ENCODE measurements around the gene ERCC6.

The ERCC6 gene

GRCh38 chr10:49538381-49539319, at the start of gene ERCC6:
TSS of gene ERCC6 (minus strand) at chr10:49539121.
- Histone ChIP-seq H3K4me1 (ENCODE audit: control insufficient read depth, insufficient read depth, low read length) (peaks cover 3% of the 10 kb centered on the region), H3K36me3 (ENCODE audit: control insufficient read depth, insufficient read depth, low read length) (no peaks in the 10 kb centered on the region), H3K27me3 (ENCODE audit: control insufficient read depth, insufficient read depth, low read length) (peaks cover 20% of the 10 kb centered on the region), H3K9ac (ENCODE audit: low read depth, low read length) (peak within 1 kb of the TSS; percentile 73), H3K9me3 (ENCODE audit: control insufficient read depth, insufficient read depth, low read length) (no peaks in the 10 kb centered on the region), H3K4me3 (ENCODE audit: low read depth, low read length) (peak within 1 kb of the TSS; percentile 87)

GRCh38 chr10:49587981-49588380, 49.1 kb upstream of the ERCC6 start:
- Histone ChIP-seq H3K9me3 (ENCODE audit: control insufficient read depth, insufficient read depth, low read length) (no peaks in the 10 kb centered on the region), H3K4me3 (ENCODE audit: low read depth, low read length) (no peak overlapping the region), H3K9ac (ENCODE audit: low read depth, low read length) (no peak overlapping the region), H3K36me3 (ENCODE audit: control insufficient read depth, insufficient read depth, low read length) (no peaks in the 10 kb centered on the region), H3K27me3 (ENCODE audit: control insufficient read depth, insufficient read depth, low read length) (no peaks in the 10 kb centered on the region), H3K4me1 (ENCODE audit: control insufficient read depth, insufficient read depth, low read length) (no peaks in the 10 kb centered on the region)

- Histone ChIP-seq H3K27me3 (ENCODE audit: control insufficient read depth, insufficient read depth, low read length) (no peaks in the 10 kb centered on the region), H3K9me3 (ENCODE audit: control insufficient read depth, insufficient read depth, low read length) (no peaks in the 10 kb centered on the region), H3K36me3 (ENCODE audit: control insufficient read depth, insufficient read depth, low read length) (no peaks in the 10 kb centered on the region), H3K9ac (ENCODE audit: low read depth, low read length) (no peak overlapping the region), H3K4me1 (ENCODE audit: control insufficient read depth, insufficient read depth, low read length) (no peaks in the 10 kb centered on the region), H3K4me3 (ENCODE audit: low read depth, low read length) (no peak overlapping the region)
Measured at GRCh38 chr10:49585387-49585786, 46.5 kb upstream of the ERCC6 start.

GRCh38 chr10:49579621-49580020, 40.7 kb upstream of the ERCC6 start:
- Histone ChIP-seq H3K9me3 (ENCODE audit: control insufficient read depth, insufficient read depth, low read length) (no peaks in the 10 kb centered on the region), H3K4me3 (ENCODE audit: low read depth, low read length) (no peak overlapping the region), H3K4me1 (ENCODE audit: control insufficient read depth, insufficient read depth, low read length) (no peaks in the 10 kb centered on the region), H3K9ac (ENCODE audit: low read depth, low read length) (no peak overlapping the region), H3K36me3 (ENCODE audit: control insufficient read depth, insufficient read depth, low read length) (no peaks in the 10 kb centered on the region), H3K27me3 (ENCODE audit: control insufficient read depth, insufficient read depth, low read length) (no peaks in the 10 kb centered on the region)

- H3K9ac ChIP-seq (ENCODE audit: low read depth, low read length) = no peak overlapping the region
- no peaks in the 10 kb centered on the region for H3K9me3 ChIP-seq (ENCODE audit: control insufficient read depth, insufficient read depth, low read length)
- no peak overlapping the region for H3K4me3 ChIP-seq (ENCODE audit: low read depth, low read length)
- no peaks in the 10 kb centered on the region for H3K27me3 ChIP-seq (ENCODE audit: control insufficient read depth, insufficient read depth, low read length)
- no peaks in the 10 kb centered on the region for H3K4me1 ChIP-seq (ENCODE audit: control insufficient read depth, insufficient read depth, low read length)
- no peaks in the 10 kb centered on the region for H3K36me3 ChIP-seq (ENCODE audit: control insufficient read depth, insufficient read depth, low read length)
Measured at GRCh38 chr10:49578392-49578791, 39.5 kb upstream of the ERCC6 start.

GRCh38 chr10:49577182-49577925, 38.4 kb upstream of the ERCC6 start:
- no peaks in the 10 kb centered on the region for H3K9me3 ChIP-seq (ENCODE audit: control insufficient read depth, insufficient read depth, low read length)
- no peak overlapping the region for H3K9ac ChIP-seq (ENCODE audit: low read depth, low read length)

GRCh38 chr10:49575489-49576072, 36.7 kb upstream of the ERCC6 start:
- Histone ChIP-seq H3K4me1 (ENCODE audit: control insufficient read depth, insufficient read depth, low read length) (no peaks in the 10 kb centered on the region), H3K9ac (ENCODE audit: low read depth, low read length) (no peak overlapping the region), H3K27me3 (ENCODE audit: control insufficient read depth, insufficient read depth, low read length) (no peaks in the 10 kb centered on the region), H3K9me3 (ENCODE audit: control insufficient read depth, insufficient read depth, low read length) (no peaks in the 10 kb centered on the region), H3K36me3 (ENCODE audit: control insufficient read depth, insufficient read depth, low read length) (no peaks in the 10 kb centered on the region), H3K4me3 (ENCODE audit: low read depth, low read length) (no peak overlapping the region)

More at GRCh38 chr10:49577182-49577925, 38.4 kb upstream of the ERCC6 start:
- no peak overlapping the region for H3K4me3 ChIP-seq (ENCODE audit: low read depth, low read length)
- no peaks in the 10 kb centered on the region for H3K36me3 ChIP-seq (ENCODE audit: control insufficient read depth, insufficient read depth, low read length)
- no peaks in the 10 kb centered on the region for H3K4me1 ChIP-seq (ENCODE audit: control insufficient read depth, insufficient read depth, low read length)
- H3K27me3 ChIP-seq (ENCODE audit: control insufficient read depth, insufficient read depth, low read length) = no peaks in the 10 kb centered on the region

- H3K9ac ChIP-seq (ENCODE audit: low read depth, low read length) = no peak overlapping the region
- H3K36me3 ChIP-seq (ENCODE audit: control insufficient read depth, insufficient read depth, low read length) = no peaks in the 10 kb centered on the region
- H3K4me1 ChIP-seq (ENCODE audit: control insufficient read depth, insufficient read depth, low read length) = no peaks in the 10 kb centered on the region
- H3K9me3 ChIP-seq (ENCODE audit: control insufficient read depth, insufficient read depth, low read length) = no peaks in the 10 kb centered on the region
- H3K27me3 ChIP-seq (ENCODE audit: control insufficient read depth, insufficient read depth, low read length) = no peaks in the 10 kb centered on the region
- H3K4me3 ChIP-seq (ENCODE audit: low read depth, low read length) = no peak overlapping the region
Measured at GRCh38 chr10:49572594-49573114, 33.7 kb upstream of the ERCC6 start.

GRCh38 chr10:49571388-49571787, 32.5 kb upstream of the ERCC6 start:
- Histone ChIP-seq H3K9me3 (ENCODE audit: control insufficient read depth, insufficient read depth, low read length) (no peaks in the 10 kb centered on the region), H3K4me3 (ENCODE audit: low read depth, low read length) (no peak overlapping the region), H3K27me3 (ENCODE audit: control insufficient read depth, insufficient read depth, low read length) (no peaks in the 10 kb centered on the region), H3K9ac (ENCODE audit: low read depth, low read length) (no peak overlapping the region), H3K4me1 (ENCODE audit: control insufficient read depth, insufficient read depth, low read length) (no peaks in the 10 kb centered on the region), H3K36me3 (ENCODE audit: control insufficient read depth, insufficient read depth, low read length) (no peaks in the 10 kb centered on the region)

GRCh38 chr10:49569031-49569631, 30.2 kb upstream of the ERCC6 start:
- no peaks in the 10 kb centered on the region for H3K27me3 ChIP-seq (ENCODE audit: control insufficient read depth, insufficient read depth, low read length)
- H3K9ac ChIP-seq (ENCODE audit: low read depth, low read length) = no peak overlapping the region
- H3K4me3 ChIP-seq (ENCODE audit: low read depth, low read length) = no peak overlapping the region
- H3K9me3 ChIP-seq (ENCODE audit: control insufficient read depth, insufficient read depth, low read length) = no peaks in the 10 kb centered on the region
- H3K4me1 ChIP-seq (ENCODE audit: control insufficient read depth, insufficient read depth, low read length) = no peaks in the 10 kb centered on the region
- H3K36me3 ChIP-seq (ENCODE audit: control insufficient read depth, insufficient read depth, low read length) = no peaks in the 10 kb centered on the region

- Histone ChIP-seq H3K4me3 (ENCODE audit: low read depth, low read length) (no peak overlapping the region), H3K9ac (ENCODE audit: low read depth, low read length) (no peak overlapping the region), H3K4me1 (ENCODE audit: control insufficient read depth, insufficient read depth, low read length) (no peaks in the 10 kb centered on the region), H3K9me3 (ENCODE audit: control insufficient read depth, insufficient read depth, low read length) (no peaks in the 10 kb centered on the region), H3K36me3 (ENCODE audit: control insufficient read depth, insufficient read depth, low read length) (no peaks in the 10 kb centered on the region), H3K27me3 (ENCODE audit: control insufficient read depth, insufficient read depth, low read length) (no peaks in the 10 kb centered on the region)
Measured at GRCh38 chr10:49568235-49568634, 29.3 kb upstream of the ERCC6 start.

Data from iPS-15b (cell line).